SK-N-SH (cell line): Measurements from ENCODE around the gene PRR18. TPM values are rescaled to one million over a fixed set of nuclear protein-coding genes. Genes with fewer than 3 reads are reported as not detected.

ENCODE experiments used
- CTCF ChIA-PET: fragments of 300-600, 350-600 bp; formaldehyde crosslinking; extraction: SDS; loops from one replicate; lab custom pipeline; 2021; lab: Yijun Ruan, JAX
- POLR2A ChIA-PET: fragments of 350-600 bp; sonication (Branson Sonifier 250); formaldehyde crosslinking; extraction: SDS; loops from one replicate; lab custom pipeline; 2020; ENCODE audit warnings: antibody characterized with exemption, inconsistent platforms; lab: Yijun Ruan, JAX
- DNase-seq: peaks from one replicate; pipeline ENCODE4 v3.0.0; 2012
- H2AFZ ChIP-seq: fragments of 200-600 bp; sonication (generic); 2 replicates; pipeline ENCODE4 v1.8.1; 2016; ENCODE audit warnings: antibody characterized with exemption, mild to moderate bottlenecking, low read depth
- H3F3A ChIP-seq: fragments of 200-600 bp; sonication (generic); replicated peaks from 2 replicates; pipeline ENCODE3; 2016; ENCODE audit warnings: antibody characterized with exemption, mild to moderate bottlenecking; ENCODE audit not compliant: insufficient read depth
- H3K27ac ChIP-seq, 2 experiments: fragments of 200-500 bp in 1 of 2; fragments of 200-600 bp in 1 of 2; sonication (Bioruptor generic) in 1 of 2; sonication (generic), shearing (Covaris generic) in 1 of 2; 2 replicates each; pipeline versions ENCODE4 v1.5.1 to v1.6.1; 2014 to 2016; ENCODE audit warnings: low read depth in 2 of 2, inconsistent platforms in 1 of 2, low read length in 1 of 2, mild to moderate bottlenecking in 1 of 2, mixed read lengths in 1 of 2
- H3K27me3 ChIP-seq: fragments of 200-600 bp; sonication (generic), shearing (Covaris generic); 2 replicates; pipeline ENCODE4 v1.6.1; 2016; ENCODE audit warnings: mixed run types; ENCODE audit not compliant: insufficient read depth
- H3K36me3 ChIP-seq, 2 experiments: fragments of 200-500 bp in 1 of 2; fragments of 200-600 bp in 1 of 2; sonication (Bioruptor generic) in 1 of 2; sonication (generic) in 1 of 2; replicated peaks in 1 of 2; 2 replicates each; pipeline versions ENCODE3 to v1.5.1; 2014 to 2016; ENCODE audit warnings: low read length in 1 of 2, mild to moderate bottlenecking in 1 of 2; ENCODE audit not compliant: insufficient read depth in 2 of 2, control insufficient read depth in 1 of 2
- H3K4me1 ChIP-seq, 2 experiments: fragments of 200-500 bp in 1 of 2; fragments of 200-600 bp in 1 of 2; sonication (Bioruptor generic) in 1 of 2; sonication (generic), shearing (Covaris generic) in 1 of 2; 2 replicates each; pipeline versions ENCODE4 v1.5.1 to v1.6.1; 2014 to 2016; ENCODE audit warnings: low read depth in 1 of 2, low read length in 1 of 2, mixed run types in 1 of 2; ENCODE audit not compliant: insufficient read depth in 2 of 2, control insufficient read depth in 1 of 2
- H3K4me2 ChIP-seq: fragments of 200-600 bp; sonication (generic), shearing (Covaris generic); 2 replicates; pipeline ENCODE4 v1.6.1; 2017; ENCODE audit warnings: mixed run types
- H3K4me3 ChIP-seq, 2 experiments: fragments of 200-500 bp in 1 of 2; fragments of 200-600 bp in 1 of 2; sonication (Bioruptor generic) in 1 of 2; sonication (generic), shearing (Covaris generic) in 1 of 2; 2 replicates each; pipeline versions ENCODE4 v1.5.1 to v1.8.1; 2014 to 2016; ENCODE audit warnings: low read depth in 2 of 2, inconsistent platforms in 1 of 2, low read length in 1 of 2, mild to moderate bottlenecking in 1 of 2, mixed read lengths in 1 of 2, moderate library complexity in 1 of 2
- H3K79me2 ChIP-seq: fragments of 200-600 bp; sonication (generic); 2 replicates; pipeline ENCODE4 v1.8.1; 2017; ENCODE audit warnings: mild to moderate bottlenecking; ENCODE audit not compliant: insufficient read depth
- H3K9ac ChIP-seq: fragments of 200-600 bp; sonication (generic); 2 replicates; pipeline ENCODE4 v1.6.1; 2017; ENCODE audit warnings: mixed run types
- H3K9me2 ChIP-seq: fragments of 200-600 bp; sonication (generic); 2 replicates; pipeline ENCODE4 v1.6.1; 2017; ENCODE audit warnings: mixed run types
- H3K9me3 ChIP-seq: fragments of 200-600 bp; sonication (generic); 2 replicates; pipeline ENCODE4 v1.6.1; 2017; ENCODE audit warnings: mixed run types, mild to moderate bottlenecking, moderate library complexity
- H4K20me1 ChIP-seq: fragments of 200-600 bp; sonication (generic); 2 replicates; pipeline ENCODE4 v1.6.1; 2017; ENCODE audit warnings: mild to moderate bottlenecking, mixed run types; ENCODE audit not compliant: insufficient read depth
- CHD2 ChIP-seq: fragments of 150-350 bp; IDR thresholded peaks from 2 replicates; pipeline ENCODE4 v1.6.1; 2018; ENCODE audit warnings: low read length; ENCODE audit not compliant: partially characterized antibody
- CTCF ChIP-seq: fragments of 200-600 bp; sonication (generic); IDR thresholded peaks from 2 replicates; pipeline ENCODE4 v1.6.1; 2017; ENCODE audit warnings: antibody characterized with exemption, mild to moderate bottlenecking, moderate library complexity
- ELF1 ChIP-seq: IDR thresholded peaks from 2 replicates; pipeline ENCODE4 v1.4.0; 2012
- EP300 ChIP-seq, 2 experiments: IDR thresholded peaks; 2 replicates each; pipeline versions ENCODE4 v1.4.0 to v1.6.1; 2012; ENCODE audit warnings: borderline replicate concordance in 1 of 2, low read depth in 1 of 2, low read length in 1 of 2
- EZH2phosphoT487 ChIP-seq: fragments of 200-600 bp; sonication (generic); IDR thresholded peaks from 2 replicates; pipeline ENCODE4 v1.6.1; 2017; ENCODE audit warnings: low read depth, mixed run types, mild to moderate bottlenecking, antibody characterized with exemption, moderate library complexity, borderline replicate concordance
- FOSL2 ChIP-seq: IDR thresholded peaks from 2 replicates; pipeline ENCODE4 v1.4.0; 2012; ENCODE audit warnings: low read depth, mild to moderate bottlenecking, moderate library complexity, borderline replicate concordance
- FOXJ3 ChIP-seq: sonication (generic); formaldehyde crosslinking; IDR thresholded peaks from 2 replicates; pipeline ENCODE4 v1.5.1; 2020; ENCODE audit warnings: mild to moderate bottlenecking, missing genetic modification reagents
- GATA2 ChIP-seq: sonication (generic); formaldehyde crosslinking; IDR thresholded peaks from 2 replicates; pipeline ENCODE4 v1.5.0; 2020; ENCODE audit warnings: mild to moderate bottlenecking, missing genetic modification reagents
- MEF2A ChIP-seq: IDR thresholded peaks from 2 replicates; pipeline ENCODE4 v1.4.0; 2012; ENCODE audit warnings: low read depth, borderline replicate concordance
- NFIC ChIP-seq: IDR thresholded peaks from 2 replicates; pipeline ENCODE4 v1.4.0; 2012; ENCODE audit warnings: borderline replicate concordance
- RFX5 ChIP-seq: IDR thresholded peaks from 2 replicates; pipeline ENCODE4 v1.6.1; 2012; ENCODE audit warnings: mild to moderate bottlenecking, improper control_type of control experiment, low read length
- RXRA ChIP-seq: IDR thresholded peaks from 2 replicates; pipeline ENCODE4 v1.4.0; 2012; ENCODE audit warnings: low read depth, mild to moderate bottlenecking, borderline replicate concordance
- SIN3A ChIP-seq: IDR thresholded peaks from 2 replicates; pipeline ENCODE4 v1.6.1; 2012; ENCODE audit warnings: low read depth, mild to moderate bottlenecking, low read length, moderate library complexity, borderline replicate concordance
- SMC3 ChIP-seq: IDR thresholded peaks from 2 replicates; pipeline ENCODE4 v1.6.1; 2012; ENCODE audit warnings: low read depth, low read length, improper control_type of control experiment
- TCF12 ChIP-seq: IDR thresholded peaks from 2 replicates; pipeline ENCODE4 v1.4.0; 2012
- TEAD4 ChIP-seq: IDR thresholded peaks from 2 replicates; pipeline ENCODE4 v1.4.0; 2012; ENCODE audit warnings: mild to moderate bottlenecking, borderline replicate concordance; ENCODE audit not compliant: insufficient read depth
- USF2 ChIP-seq: fragments of 150-350 bp; IDR thresholded peaks from 2 replicates; pipeline ENCODE4 v1.6.1; 2017; ENCODE audit warnings: antibody characterized with exemption, low read length, low read depth, borderline replicate concordance
- YY1 ChIP-seq: IDR thresholded peaks from 2 replicates; pipeline ENCODE4 v1.4.0; 2012; ENCODE audit warnings: low read depth, mild to moderate bottlenecking
- WGBS: methylation state at CpG from one replicate; pipeline ENCODE4 v1.1.6; 2017; ENCODE audit warnings: low lambda C conversion rate; 5-methylcytosine and 5-hydroxymethylcytosine counted together
- polyA plus RNA-seq, 3 experiments: library from polyadenylated mRNA; depleted of rRNA; stranded (reverse); fragments of >200 nt; gene quantifications; 2 replicates each; pipeline ENCODE4 v1.2.3, GENCODE V29; 2012
- TF ChIP-seq, protein P1 (sequence below): IDR thresholded peaks from 2 replicates; pipeline ENCODE4; 2012

Gene PRR18
- polyA plus RNA-seq, 1 of the 3 experiments (the other 2 are of a cell fraction), result 0.02 TPM

DNA sequence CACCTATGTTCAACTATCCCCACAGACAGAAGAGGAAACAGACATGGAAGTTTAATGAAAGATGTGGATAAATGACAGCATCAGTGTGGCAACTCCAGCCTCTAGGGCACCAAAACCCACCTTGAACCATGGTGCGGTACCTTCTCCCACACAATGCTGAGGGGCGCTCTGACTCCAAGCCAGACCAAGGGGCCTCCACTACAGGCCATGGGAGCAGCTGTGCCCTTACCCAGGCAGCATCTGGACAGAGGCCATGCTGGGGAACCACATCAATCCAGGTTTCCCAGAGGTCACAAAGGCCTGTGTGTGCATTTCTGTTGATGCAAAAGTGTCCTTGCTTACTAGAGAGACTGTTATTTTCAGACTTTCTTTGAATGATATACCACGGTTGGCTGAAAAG is 4.1 kb downstream of the PRR18 start:
- WGBS, result 36% methylated on average over 1 of the region's 3 CpGs

GRCh38 chr6:166301611-166302529 is 6.3 kb downstream of the PRR18 start:
- Histone ChIP-seq H3K9me2 (no peaks in the 10 kb centered on the region), H4K20me1 (no peaks in the 10 kb centered on the region), H3K27ac (no peak overlapping the region), H3K9me3 (no peaks in the 10 kb centered on the region), H2AFZ (no peak overlapping the region), H3K4me1 (peaks cover 0 to 3% of the 10 kb centered on the region in 2 experiments; a peak in 1 of 4 replicates), H3K79me2 (no peaks in the 10 kb centered on the region), H3K4me3 (no peak overlapping the region), H3F3A (no peaks in the 10 kb centered on the region), H3K9ac (no peak overlapping the region), H3K4me2 (no peak overlapping the region), H3K27me3 (peaks cover 27% of the 10 kb centered on the region), H3K36me3 (no peaks in the 10 kb centered on the region)
- CTCF ChIA-PET, result interaction anchor here (1.5 to 1.8 kb wide), 2 partner anchors 8 to 26 kb away, joined by 4 to 6 read pairs; no protein-coding TSS in a partner anchor
- no peak for DNase-seq
- WGBS, result 69% methylated on average over 15 of the region's 17 CpGs
- POLR2A ChIA-PET, result no interaction called here
- no peak for TF ChIP-seq EZH2phosphoT487
- TF ChIP-seq YY1, result no peak
- no peak for TF ChIP-seq USF2
- TF ChIP-seq CHD2, result no peak
- no peak for TF ChIP-seq MEF2A
- TF ChIP-seq ELF1, result no peak
- no peak for TF ChIP-seq NFIC
- TF ChIP-seq RFX5, result no peak
- TF ChIP-seq, protein P1, sequence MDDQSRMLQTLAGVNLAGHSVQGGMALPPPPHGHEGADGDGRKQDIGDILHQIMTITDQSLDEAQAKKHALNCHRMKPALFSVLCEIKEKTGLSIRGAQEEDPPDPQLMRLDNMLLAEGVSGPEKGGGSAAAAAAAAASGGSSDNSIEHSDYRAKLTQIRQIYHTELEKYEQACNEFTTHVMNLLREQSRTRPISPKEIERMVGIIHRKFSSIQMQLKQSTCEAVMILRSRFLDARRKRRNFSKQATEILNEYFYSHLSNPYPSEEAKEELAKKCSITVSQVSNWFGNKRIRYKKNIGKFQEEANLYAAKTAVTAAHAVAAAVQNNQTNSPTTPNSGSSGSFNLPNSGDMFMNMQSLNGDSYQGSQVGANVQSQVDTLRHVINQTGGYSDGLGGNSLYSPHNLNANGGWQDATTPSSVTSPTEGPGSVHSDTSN, result no peak
- no peak for TF ChIP-seq GATA2
- no peak for TF ChIP-seq TEAD4
- no peak for TF ChIP-seq FOXJ3 (CRISPR knock-in tag)

More for the DNA sequence above, 4.1 kb downstream of the PRR18 start:
- no peaks in the 10 kb centered on the region for H3F3A ChIP-seq
- no peaks in the 10 kb centered on the region for H3K9me3 ChIP-seq
- H2AFZ ChIP-seq, result no peak overlapping the region
- no peaks in the 10 kb centered on the region for H3K36me3 ChIP-seq
- H3K4me2 ChIP-seq, result no peak overlapping the region
- H3K27ac ChIP-seq, result no peak overlapping the region
- H3K79me2 ChIP-seq, result no peaks in the 10 kb centered on the region
- CTCF ChIA-PET, result interaction anchor here (1.3 to 1.7 kb wide), 2 partner anchors 9 to 28 kb away, joined by 3 to 7 read pairs; no protein-coding TSS in a partner anchor
- H3K27me3 ChIP-seq, result peaks cover 31% of the 10 kb centered on the region
- no peaks in the 10 kb centered on the region for H3K9me2 ChIP-seq
- no peak for DNase-seq
- POLR2A ChIA-PET, result no interaction called here
- no peak for TF ChIP-seq FOSL2
- no peak for TF ChIP-seq EP300 (IDR thresholded peaks at IDR 0.05; ENCODE audit: borderline replicate concordance in 1 of 2, low read depth in 1 of 2, low read length in 1 of 2)
- no peak for TF ChIP-seq USF2
- no peak for TF ChIP-seq SIN3A
- no peak for TF ChIP-seq CTCF
- TF ChIP-seq TCF12, result no peak
- no peak for TF ChIP-seq SMC3
- TF ChIP-seq NFIC, result no peak
- no peak for TF ChIP-seq RXRA
- no peak overlapping the region for H3K9ac ChIP-seq
- H3K4me1 ChIP-seq, result peaks cover 0 to 11% of the 10 kb centered on the region in 2 experiments; a peak in 1 of 4 replicates
- no peaks in the 10 kb centered on the region for H4K20me1 ChIP-seq
- no peak overlapping the region for H3K4me3 ChIP-seq
